ENCODE measurements around the gene MED23. TPM values are rescaled to one million over a fixed set of nuclear protein-coding genes. Genes with fewer than 3 reads are reported as not detected.
"Not testable (repeated sequence)": the region's sequence is repeated elsewhere in the genome, so short reads cannot be mapped to it uniquely, and the experiment has no call there.

Gene MED23
- total and polyA plus RNA-seq, 9 donors, result 16.3 to 26.4 (median 21.2) TPM

DNA sequence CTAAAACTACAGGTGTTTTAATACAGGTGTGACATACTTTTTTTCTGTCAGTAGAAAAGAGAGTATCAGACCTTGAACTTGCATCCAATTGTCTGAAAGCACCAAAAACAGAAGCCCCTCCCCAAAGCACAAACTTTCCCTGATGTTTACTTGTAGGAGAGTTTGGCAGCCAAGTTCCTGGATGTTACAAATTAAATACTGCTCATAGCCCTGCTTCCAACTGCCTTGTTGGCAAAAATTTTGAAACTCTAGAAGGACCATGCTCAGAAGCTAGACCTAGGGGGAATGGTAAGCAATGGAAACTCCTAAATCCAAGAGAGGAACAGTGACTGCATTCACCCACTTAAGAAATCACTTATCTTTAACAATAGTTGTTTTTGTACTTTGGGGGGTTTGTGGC lies 72.0 kb downstream of the MED23 start:
- H3K27me3 ChIP-seq (ENCODE audit: control insufficient read depth, insufficient read depth, low read length), result no peaks in the 10 kb centered on the region
- no peaks in the 10 kb centered on the region for H3K9me3 ChIP-seq (replicated peaks; ENCODE audit: control insufficient read depth, low read depth, low read length)
- DNase-seq, result peak; percentile 81
- no peak overlapping the region for H3K4me3 ChIP-seq (ENCODE audit: low read length)
- H3K36me3 ChIP-seq (ENCODE audit: control insufficient read depth, insufficient read depth, low read length), result no peaks in the 10 kb centered on the region
- H3K27ac ChIP-seq (ENCODE audit: low read length), result no peak overlapping the region
- no peaks in the 10 kb centered on the region for H3K4me1 ChIP-seq (ENCODE audit: control insufficient read depth, insufficient read depth, low read length)

DNA sequence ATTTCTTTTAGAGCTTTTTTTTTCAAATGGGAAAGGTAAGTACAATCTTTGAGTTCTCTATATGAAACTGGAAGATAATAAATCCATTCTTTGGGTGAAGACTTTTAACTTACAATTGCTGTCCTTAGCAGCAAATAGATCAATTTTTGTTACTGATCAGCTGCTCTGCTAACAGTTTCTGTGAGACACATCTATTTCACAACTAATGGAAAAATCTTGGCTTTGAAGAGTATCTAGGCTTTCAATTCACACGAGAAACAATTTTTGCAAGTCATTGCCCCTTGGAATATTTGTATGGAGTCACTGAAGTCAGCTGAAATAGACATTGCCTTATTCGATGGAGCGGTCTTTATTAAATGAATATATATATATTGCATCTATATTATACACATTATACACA lies 75.5 kb downstream of the MED23 start:
- Histone ChIP-seq H3K27ac (ENCODE audit: low read length) (no peak overlapping the region), H3K4me3 (ENCODE audit: low read length) (no peak overlapping the region), H3K36me3 (ENCODE audit: control insufficient read depth, insufficient read depth, low read length) (no peaks in the 10 kb centered on the region), H3K9me3 (replicated peaks; ENCODE audit: control insufficient read depth, low read depth, low read length) (no peaks in the 10 kb centered on the region), H3K27me3 (ENCODE audit: control insufficient read depth, insufficient read depth, low read length) (no peaks in the 10 kb centered on the region), H3K4me1 (ENCODE audit: control insufficient read depth, insufficient read depth, low read length) (no peaks in the 10 kb centered on the region)
- DNase-seq, result no peak
- no CpG with 5 or more reads among the region's 3 CpGs for WGBS (ENCODE audit: insufficient coverage)

DNA sequence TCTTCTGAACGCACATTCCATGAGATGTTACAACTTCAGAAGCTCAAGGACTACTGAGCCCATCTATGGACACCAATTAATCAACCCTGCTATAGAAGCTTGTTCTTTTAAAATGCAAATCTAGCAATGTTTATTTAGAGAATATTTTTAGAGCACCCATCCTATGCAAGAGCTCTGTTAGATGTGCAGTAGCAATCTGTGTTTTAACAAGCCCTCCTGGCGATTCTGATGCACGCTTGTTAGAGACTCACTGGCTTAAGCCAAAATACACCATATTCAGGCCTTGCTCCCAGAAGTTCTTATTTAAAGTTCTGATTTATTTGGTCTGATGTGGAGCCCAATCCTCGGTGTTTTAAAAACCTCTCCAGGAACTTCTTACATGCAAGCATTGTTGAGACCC lies 76.1 kb downstream of the MED23 start:
- Histone ChIP-seq H3K9me3 (replicated peaks; ENCODE audit: control insufficient read depth, low read depth, low read length) (no peaks in the 10 kb centered on the region), H3K4me3 (ENCODE audit: low read length) (no peak overlapping the region), H3K36me3 (ENCODE audit: control insufficient read depth, insufficient read depth, low read length) (no peaks in the 10 kb centered on the region), H3K27ac (ENCODE audit: low read length) (no peak overlapping the region), H3K4me1 (ENCODE audit: control insufficient read depth, insufficient read depth, low read length) (no peaks in the 10 kb centered on the region), H3K27me3 (ENCODE audit: control insufficient read depth, insufficient read depth, low read length) (no peaks in the 10 kb centered on the region)
- no CpG with 5 or more reads among the region's 4 CpGs for WGBS (ENCODE audit: insufficient coverage)
- DNase-seq, result no peak

DNA sequence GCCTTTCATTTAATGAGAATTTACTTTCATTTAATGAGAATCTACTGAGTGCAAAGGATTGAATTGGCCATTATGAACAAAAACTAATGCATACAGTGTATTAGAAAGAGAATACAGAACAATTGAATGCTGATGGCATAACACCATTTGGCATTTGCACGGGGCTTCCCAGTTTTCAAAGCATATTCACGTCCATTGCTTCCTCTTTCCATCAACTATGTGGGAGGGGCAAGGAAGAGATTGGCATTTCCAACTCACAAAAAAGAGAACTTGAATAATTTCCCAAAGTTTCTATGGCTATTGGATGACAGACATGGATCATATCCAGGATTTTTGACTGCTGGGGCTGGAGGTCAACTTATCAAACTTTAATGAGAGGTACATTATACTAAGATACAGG lies 78.2 kb downstream of the MED23 start:
- Histone ChIP-seq H3K36me3 (ENCODE audit: control insufficient read depth, insufficient read depth, low read length) (no peaks in the 10 kb centered on the region), H3K4me3 (ENCODE audit: low read length) (no peak overlapping the region), H3K27me3 (ENCODE audit: control insufficient read depth, insufficient read depth, low read length) (no peaks in the 10 kb centered on the region), H3K9me3 (replicated peaks; ENCODE audit: control insufficient read depth, low read depth, low read length) (no peaks in the 10 kb centered on the region), H3K4me1 (ENCODE audit: control insufficient read depth, insufficient read depth, low read length) (no peaks in the 10 kb centered on the region), H3K27ac (ENCODE audit: low read length) (no peak overlapping the region)
- DNase-seq, result no peak
- WGBS (ENCODE audit: insufficient coverage), result no CpG with 5 or more reads among the region's 2 CpGs

DNA sequence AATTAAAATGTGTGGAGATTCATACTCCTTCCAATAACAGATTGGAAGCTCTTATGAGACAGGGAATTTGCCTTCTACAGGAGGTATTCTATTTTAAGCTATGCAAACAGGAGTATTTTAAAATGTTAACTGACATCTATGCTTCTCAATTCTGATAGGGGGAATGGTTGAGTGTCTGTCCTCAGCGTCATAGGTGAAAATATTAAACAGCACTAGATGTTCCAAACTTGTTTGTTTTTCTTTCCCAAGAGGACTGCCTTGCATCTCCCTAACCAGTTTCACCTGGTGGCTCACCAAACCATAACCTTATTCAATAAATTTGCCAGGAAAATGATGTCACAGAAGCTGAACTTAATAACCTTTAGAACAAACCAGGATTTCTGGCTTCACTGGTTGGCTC lies 79.6 kb downstream of the MED23 start:
- no peak overlapping the region for H3K27ac ChIP-seq (ENCODE audit: low read length)
- WGBS (ENCODE audit: insufficient coverage), result no CpG with 5 or more reads among the region's 1 CpG
- no peaks in the 10 kb centered on the region for H3K4me1 ChIP-seq (ENCODE audit: control insufficient read depth, insufficient read depth, low read length)
- H3K36me3 ChIP-seq (ENCODE audit: control insufficient read depth, insufficient read depth, low read length), result no peaks in the 10 kb centered on the region
- H3K27me3 ChIP-seq (ENCODE audit: control insufficient read depth, insufficient read depth, low read length), result no peaks in the 10 kb centered on the region
- H3K4me3 ChIP-seq (ENCODE audit: low read length), result no peak overlapping the region
- DNase-seq, result no peak
- no peaks in the 10 kb centered on the region for H3K9me3 ChIP-seq (replicated peaks; ENCODE audit: control insufficient read depth, low read depth, low read length)

DNA sequence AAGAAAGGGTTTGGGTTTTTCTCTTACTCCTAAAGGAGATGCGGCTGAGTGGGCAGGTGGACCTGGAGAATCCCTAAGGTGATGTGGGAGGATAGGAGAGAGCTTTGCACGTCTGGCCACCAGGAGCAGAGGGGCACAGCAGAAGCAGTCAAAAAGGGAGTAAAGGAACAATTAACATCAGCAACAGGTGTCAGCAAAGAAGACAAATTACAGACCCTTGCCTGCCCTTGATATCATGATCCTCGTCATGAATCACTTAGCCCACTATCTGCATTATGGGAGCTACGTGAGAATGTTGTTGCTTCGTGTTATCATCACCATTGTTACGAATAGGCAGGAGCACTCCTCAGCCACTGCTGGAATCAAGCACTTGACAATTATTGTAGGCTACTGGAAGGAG lies 80.6 kb downstream of the MED23 start:
- Histone ChIP-seq H3K9me3 (replicated peaks; ENCODE audit: control insufficient read depth, low read depth, low read length) (no peaks in the 10 kb centered on the region), H3K27me3 (ENCODE audit: control insufficient read depth, insufficient read depth, low read length) (no peaks in the 10 kb centered on the region), H3K4me3 (ENCODE audit: low read length) (no peak overlapping the region), H3K36me3 (ENCODE audit: control insufficient read depth, insufficient read depth, low read length) (no peaks in the 10 kb centered on the region), H3K27ac (ENCODE audit: low read length) (no peak overlapping the region), H3K4me1 (ENCODE audit: control insufficient read depth, insufficient read depth, low read length) (no peaks in the 10 kb centered on the region)
- DNase-seq, result no peak
- 80% methylated on average over 1 of the region's 6 CpGs for WGBS (ENCODE audit: insufficient coverage)

DNA sequence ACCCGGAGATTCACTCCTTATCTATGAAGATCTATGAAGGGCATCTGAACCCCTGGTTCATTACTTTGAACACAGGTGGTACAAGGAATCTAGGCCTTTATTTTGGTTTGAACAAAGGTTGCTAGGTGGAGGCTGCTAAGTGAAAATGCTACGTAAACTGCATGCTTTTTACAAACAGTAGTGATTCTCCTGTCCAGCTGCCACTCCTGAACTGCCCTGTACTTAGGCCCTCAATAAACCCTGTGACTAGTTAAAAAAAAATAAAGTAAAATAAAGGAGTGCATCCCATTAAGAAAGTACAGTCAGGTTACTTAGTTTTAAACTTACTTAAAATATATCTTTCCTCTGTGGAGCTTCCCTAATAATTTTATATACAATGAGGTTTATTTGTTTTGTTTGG lies 82.7 kb downstream of the MED23 start:
- H3K27ac ChIP-seq (ENCODE audit: low read length), result no peak overlapping the region
- WGBS (ENCODE audit: insufficient coverage), result no CpG with 5 or more reads among the region's 2 CpGs
- H3K9me3 ChIP-seq (replicated peaks; ENCODE audit: control insufficient read depth, low read depth, low read length), result no peaks in the 10 kb centered on the region
- no peak overlapping the region for H3K4me3 ChIP-seq (ENCODE audit: low read length)
- no peaks in the 10 kb centered on the region for H3K27me3 ChIP-seq (ENCODE audit: control insufficient read depth, insufficient read depth, low read length)
- no peak for DNase-seq
- H3K36me3 ChIP-seq (ENCODE audit: control insufficient read depth, insufficient read depth, low read length), result no peaks in the 10 kb centered on the region
- no peaks in the 10 kb centered on the region for H3K4me1 ChIP-seq (ENCODE audit: control insufficient read depth, insufficient read depth, low read length)

DNA sequence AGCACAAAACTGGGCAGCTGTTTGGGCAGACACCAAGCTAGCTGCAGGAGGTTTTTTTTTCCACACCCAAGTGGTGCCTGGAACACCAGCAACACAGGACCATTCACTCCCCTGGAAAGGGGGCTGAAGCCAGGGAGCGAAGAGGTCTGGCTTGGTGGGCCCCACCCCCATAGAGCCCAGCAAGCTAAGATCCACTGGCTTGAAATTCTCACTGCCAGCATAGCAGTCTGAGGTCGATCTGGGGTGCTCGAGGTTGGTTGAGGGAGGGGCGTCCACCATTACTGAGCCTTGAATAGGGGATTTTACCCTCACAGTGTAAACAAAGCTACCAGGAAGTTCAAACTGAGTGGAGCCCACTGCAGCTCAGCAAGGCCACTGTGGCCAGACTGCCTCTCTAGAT lies 89.4 kb downstream of the MED23 start:
- not testable (repeated sequence) for H3K4me1 ChIP-seq (ENCODE audit: control insufficient read depth, insufficient read depth, low read length); H3K36me3 ChIP-seq (ENCODE audit: control insufficient read depth, insufficient read depth, low read length); H3K27ac ChIP-seq (ENCODE audit: low read length); H3K27me3 ChIP-seq (ENCODE audit: control insufficient read depth, insufficient read depth, low read length); H3K4me3 ChIP-seq (ENCODE audit: low read length); DNase-seq; H3K9me3 ChIP-seq (replicated peaks; ENCODE audit: control insufficient read depth, low read depth, low read length)
- 90% methylated on average over 4 of the region's 4 CpGs for WGBS (ENCODE audit: insufficient coverage)

DNA sequence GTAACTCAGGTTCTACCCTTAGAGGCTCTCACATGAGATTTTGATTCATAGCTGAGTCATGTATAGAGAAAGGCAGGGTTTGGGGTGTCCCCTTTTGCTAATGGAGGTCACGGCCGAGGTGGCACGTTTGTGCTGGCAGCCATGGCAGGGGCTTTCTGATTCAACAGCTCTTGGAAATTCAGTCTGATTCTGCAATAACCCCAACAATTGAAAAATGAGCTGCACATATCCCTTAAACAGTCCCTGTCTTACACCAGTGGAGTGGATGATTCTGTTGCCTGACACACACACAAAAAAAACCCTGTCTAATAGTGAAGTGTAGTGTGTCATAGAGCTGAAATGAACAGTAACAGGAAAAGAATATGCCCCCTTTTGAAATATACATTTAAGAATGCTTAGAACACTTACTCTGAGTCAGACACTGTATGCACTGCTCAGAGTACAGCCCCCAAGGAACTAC lies 95.4 kb downstream of the MED23 start:
- Histone ChIP-seq H3K4me3 (ENCODE audit: low read length) (no peak overlapping the region), H3K27me3 (ENCODE audit: control insufficient read depth, insufficient read depth, low read length) (no peaks in the 10 kb centered on the region), H3K27ac (ENCODE audit: low read length) (no peak overlapping the region), H3K36me3 (ENCODE audit: control insufficient read depth, insufficient read depth, low read length) (no peaks in the 10 kb centered on the region), H3K9me3 (replicated peaks; ENCODE audit: control insufficient read depth, low read depth, low read length) (no peaks in the 10 kb centered on the region), H3K4me1 (ENCODE audit: control insufficient read depth, insufficient read depth, low read length) (no peaks in the 10 kb centered on the region)
- WGBS (ENCODE audit: insufficient coverage), result no CpG with 5 or more reads among the region's 3 CpGs
- DNase-seq, result no peak

DNA sequence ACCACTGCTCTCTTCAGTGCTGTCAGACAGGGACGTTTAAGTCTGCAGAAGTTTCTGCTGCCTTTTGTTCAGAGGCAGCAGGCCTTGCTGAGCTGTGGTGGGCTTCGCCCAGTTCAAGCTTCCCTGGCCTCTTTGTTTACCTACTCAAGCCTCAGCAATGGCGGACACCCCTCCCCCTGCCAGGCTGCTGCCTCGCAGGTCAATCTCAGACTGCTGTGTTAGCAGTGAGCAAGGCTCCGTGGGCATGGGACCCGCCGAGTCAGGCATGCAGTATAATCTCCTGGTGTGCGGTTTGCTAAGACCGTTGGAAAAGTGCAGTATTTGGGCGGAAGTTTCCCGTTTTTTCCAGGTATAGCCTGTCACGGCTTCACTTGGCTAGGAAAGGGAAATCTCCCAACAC lies 96.4 kb downstream of the MED23 start:
- not testable (repeated sequence) for H3K36me3 ChIP-seq (ENCODE audit: control insufficient read depth, insufficient read depth, low read length); H3K4me3 ChIP-seq (ENCODE audit: low read length); H3K4me1 ChIP-seq (ENCODE audit: control insufficient read depth, insufficient read depth, low read length); H3K27ac ChIP-seq (ENCODE audit: low read length); H3K27me3 ChIP-seq (ENCODE audit: control insufficient read depth, insufficient read depth, low read length); H3K9me3 ChIP-seq (replicated peaks; ENCODE audit: control insufficient read depth, low read depth, low read length); DNase-seq
- 87% methylated on average over 12 of the region's 12 CpGs for WGBS (ENCODE audit: insufficient coverage)

DNA sequence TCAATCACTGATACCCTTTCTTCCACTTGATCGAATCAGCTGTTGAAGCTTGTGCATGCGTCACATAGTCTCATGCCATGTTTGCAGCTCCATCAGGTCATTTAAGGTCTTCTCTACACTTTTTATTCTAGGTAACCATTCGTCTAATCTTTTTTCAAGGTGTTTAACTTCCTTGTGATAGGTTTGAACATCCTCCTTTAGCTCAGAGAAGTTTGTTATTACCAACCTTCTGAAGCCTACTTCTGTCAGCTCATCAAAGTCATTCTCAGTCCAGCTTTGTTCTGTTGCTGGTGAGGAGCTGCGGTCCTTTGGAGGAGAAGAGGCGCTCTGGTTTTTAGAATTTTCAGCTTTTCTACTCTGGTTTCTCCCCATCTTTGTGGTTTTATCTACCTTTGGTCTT lies 97.1 kb downstream of the MED23 start:
- not testable (repeated sequence) for H3K9me3 ChIP-seq (replicated peaks; ENCODE audit: control insufficient read depth, low read depth, low read length); DNase-seq; H3K4me1 ChIP-seq (ENCODE audit: control insufficient read depth, insufficient read depth, low read length); H3K27me3 ChIP-seq (ENCODE audit: control insufficient read depth, insufficient read depth, low read length); H3K36me3 ChIP-seq (ENCODE audit: control insufficient read depth, insufficient read depth, low read length); H3K27ac ChIP-seq (ENCODE audit: low read length); H3K4me3 ChIP-seq (ENCODE audit: low read length)
- WGBS (ENCODE audit: insufficient coverage), result 100% methylated on average over 2 of the region's 5 CpGs

Measured in muscle of leg (tissue), 11 donors.